Measurements from ENCODE around the gene DTNB. TPM values are rescaled to one million over a fixed set of nuclear protein-coding genes. Genes with fewer than 3 reads are reported as not detected.

DTNB gene
- total and polyA plus RNA-seq, 2 of the 4 experiments (the other 2 are of a cell fraction), result 3.8 to 5.3 TPM

DNA sequence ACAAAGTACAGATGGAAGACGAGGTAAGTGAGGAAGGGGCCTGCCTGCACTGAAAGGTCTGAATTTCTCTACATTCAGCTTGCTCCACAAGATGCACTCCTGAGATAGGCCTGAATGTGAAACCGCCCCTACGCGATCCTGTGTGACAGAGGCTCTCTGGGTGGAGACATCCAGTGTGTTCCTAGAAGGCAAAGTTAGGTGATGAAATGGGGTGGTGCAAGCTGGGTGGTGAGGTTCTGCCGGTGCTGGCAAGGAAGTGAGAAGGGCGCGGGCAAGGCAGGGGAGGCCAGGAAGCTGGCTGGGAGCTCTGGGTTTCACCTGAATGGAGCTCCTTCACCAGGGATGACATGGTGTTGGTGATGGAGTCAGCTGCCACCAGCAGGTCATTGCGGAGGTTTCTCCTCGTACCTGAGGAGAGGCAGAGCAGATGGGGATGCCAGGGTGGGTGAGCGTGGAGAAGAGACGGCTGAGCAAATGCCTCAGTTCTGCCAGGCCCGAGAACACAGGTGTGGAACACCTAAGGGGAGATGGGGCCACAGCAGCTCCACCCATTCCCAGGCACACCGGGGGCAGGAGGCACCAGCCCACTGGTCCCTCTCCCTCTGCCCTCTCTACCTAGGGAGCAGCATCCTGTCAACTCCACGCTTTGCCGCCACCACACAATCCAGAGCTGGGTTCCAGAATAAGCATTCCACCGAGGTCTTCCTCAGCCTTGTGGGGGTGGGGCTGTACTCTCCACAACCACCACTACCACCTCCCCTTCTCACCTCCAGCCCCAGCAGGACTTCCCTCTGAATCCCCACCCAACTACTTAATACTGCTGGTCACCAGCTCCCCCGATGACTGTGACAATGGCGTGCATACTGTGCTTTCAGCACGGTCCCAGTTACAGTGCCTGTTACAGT lies 286.2 kb downstream of the DTNB start:
- 90% methylated on average over 6 of the region's 19 CpGs; no CpG with 5 or more reads in 1 of the 2 experiments for WGBS, 2 experiments (ENCODE audit: extremely low coverage in 2 of 2, insufficient read length in 1 of 2)
- H3K56ac ChIP-seq (ENCODE audit: extremely low read depth, insufficient read depth, low read length), result no peak overlapping the region
- no peaks in the 10 kb centered on the region for H3K9me3 ChIP-seq (ENCODE audit: control insufficient read depth, insufficient read depth, low read length)
- H3K36me3 ChIP-seq (ENCODE audit: control insufficient read depth, insufficient read depth, low read length), result no peaks in the 10 kb centered on the region
- no peak overlapping the region for H3K23ac ChIP-seq (ENCODE audit: low read depth, low read length)
- H2BK5ac ChIP-seq (ENCODE audit: low read depth, low read length, poor library complexity, severe bottlenecking), result no peak overlapping the region
- H2BK20ac ChIP-seq (ENCODE audit: low read depth, low read length), result no peak overlapping the region
- no peak overlapping the region for H3K18ac ChIP-seq (ENCODE audit: low read depth, low read length)
- H2BK120ac ChIP-seq (ENCODE audit: low read depth, low read length), result no peak overlapping the region
- H3K9me1 ChIP-seq (ENCODE audit: insufficient read depth, low read length), result no peaks in the 10 kb centered on the region
- dilution Hi-C loops (cut with HindIII; ENCODE audit: low sequenced_read_pairs, unreplicated experiment), result no loop called here
- CTCF ChIA-PET, result no interaction called here
- H3K27me3 ChIP-seq (ENCODE audit: control insufficient read depth, insufficient read depth, low read length), result no peaks in the 10 kb centered on the region
- intact Hi-C loops (cut with micrococcal nuclease), result no loop called here
- no peak overlapping the region for H2BK15ac ChIP-seq (ENCODE audit: low read depth, low read length)
- TF ChIP-seq RAD21 (IDR thresholded peaks at IDR 0.05; ENCODE audit: low read length), result no peak
- TF ChIP-seq FOS (IDR thresholded peaks at IDR 0.05; ENCODE audit: low read depth, low read length), result no peak
- no peak for TF ChIP-seq SMC3 (IDR thresholded peaks at IDR 0.05; ENCODE audit: low read depth, low read length)
- TF ChIP-seq MAFK (IDR thresholded peaks at IDR 0.05; ENCODE audit: low read depth, low read length), result no peak
- no peak for TF ChIP-seq RCOR1 (IDR thresholded peaks at IDR 0.05; ENCODE audit: insufficient replicate concordance, low read length)
- no peak for TF ChIP-seq NFE2L2 (IDR thresholded peaks at IDR 0.05; ENCODE audit: low read depth, low read length)
- TF ChIP-seq, protein P1, sequence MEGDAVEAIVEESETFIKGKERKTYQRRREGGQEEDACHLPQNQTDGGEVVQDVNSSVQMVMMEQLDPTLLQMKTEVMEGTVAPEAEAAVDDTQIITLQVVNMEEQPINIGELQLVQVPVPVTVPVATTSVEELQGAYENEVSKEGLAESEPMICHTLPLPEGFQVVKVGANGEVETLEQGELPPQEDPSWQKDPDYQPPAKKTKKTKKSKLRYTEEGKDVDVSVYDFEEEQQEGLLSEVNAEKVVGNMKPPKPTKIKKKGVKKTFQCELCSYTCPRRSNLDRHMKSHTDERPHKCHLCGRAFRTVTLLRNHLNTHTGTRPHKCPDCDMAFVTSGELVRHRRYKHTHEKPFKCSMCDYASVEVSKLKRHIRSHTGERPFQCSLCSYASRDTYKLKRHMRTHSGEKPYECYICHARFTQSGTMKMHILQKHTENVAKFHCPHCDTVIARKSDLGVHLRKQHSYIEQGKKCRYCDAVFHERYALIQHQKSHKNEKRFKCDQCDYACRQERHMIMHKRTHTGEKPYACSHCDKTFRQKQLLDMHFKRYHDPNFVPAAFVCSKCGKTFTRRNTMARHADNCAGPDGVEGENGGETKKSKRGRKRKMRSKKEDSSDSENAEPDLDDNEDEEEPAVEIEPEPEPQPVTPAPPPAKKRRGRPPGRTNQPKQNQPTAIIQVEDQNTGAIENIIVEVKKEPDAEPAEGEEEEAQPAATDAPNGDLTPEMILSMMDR (conservative IDR thresholded peaks at IDR 0.05; ENCODE audit: low read depth, low read length), result no peak
- TF ChIP-seq, protein P2, sequence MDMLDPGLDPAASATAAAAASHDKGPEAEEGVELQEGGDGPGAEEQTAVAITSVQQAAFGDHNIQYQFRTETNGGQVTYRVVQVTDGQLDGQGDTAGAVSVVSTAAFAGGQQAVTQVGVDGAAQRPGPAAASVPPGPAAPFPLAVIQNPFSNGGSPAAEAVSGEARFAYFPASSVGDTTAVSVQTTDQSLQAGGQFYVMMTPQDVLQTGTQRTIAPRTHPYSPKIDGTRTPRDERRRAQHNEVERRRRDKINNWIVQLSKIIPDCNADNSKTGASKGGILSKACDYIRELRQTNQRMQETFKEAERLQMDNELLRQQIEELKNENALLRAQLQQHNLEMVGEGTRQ (IDR thresholded peaks at IDR 0.05; ENCODE audit: low read depth, low read length), result no peak
- no peak for TF ChIP-seq BHLHE40 (IDR thresholded peaks at IDR 0.05; ENCODE audit: low read depth, low read length)
- no peak for TF ChIP-seq CHD1 (IDR thresholded peaks at IDR 0.05; ENCODE audit: low read depth, low read length)
- no peak for TF ChIP-seq CEBPB (IDR thresholded peaks at IDR 0.05; ENCODE audit: low read depth, low read length)
- TF ChIP-seq MAZ (IDR thresholded peaks at IDR 0.05; ENCODE audit: borderline replicate concordance, low read depth, low read length), result no peak
- no peak overlapping the region for H3K4ac ChIP-seq (ENCODE audit: low read depth, low read length)
- H2AK5ac ChIP-seq (ENCODE audit: low read depth, low read length), result no peak overlapping the region
- POLR2A ChIA-PET (ENCODE audit: unreplicated experiment), result no interaction called here
- H4K91ac ChIP-seq (ENCODE audit: insufficient read depth, low read depth, low read length), result no peak overlapping the region
- no peak overlapping the region for H3K4me2 ChIP-seq (ENCODE audit: low read depth, low read length)
- no peak overlapping the region for H2AFZ ChIP-seq (replicated peaks; ENCODE audit: low read length, poor library complexity)
- H4K20me1 ChIP-seq (ENCODE audit: insufficient read depth, low read length), result no peaks in the 10 kb centered on the region
- no peaks in the 10 kb centered on the region for H3K4me1 ChIP-seq (ENCODE audit: control insufficient read depth, insufficient read depth, low read length)
- H3K4me3 ChIP-seq (ENCODE audit: insufficient read depth, low read depth, low read length), result no peak overlapping the region
- in situ Hi-C loops (cut with MboI; ENCODE audit: low sequenced_read_pairs), result no loop called here
- no peak overlapping the region for H3K14ac ChIP-seq (replicated peaks; ENCODE audit: low read depth, low read length)
- no TSS peak for BruUV-seq (replicated peaks)
- ATAC-seq (ENCODE audit: low read depth) (no peak), DNase-seq (no peak)
- H3K27ac ChIP-seq (ENCODE audit: insufficient read depth, low read length), result no peak overlapping the region
- H3K79me1 ChIP-seq (ENCODE audit: low read depth in 1 of 2, low read length in 2 of 2), result no peaks in the 10 kb centered on the region
- H4K8ac ChIP-seq (ENCODE audit: low read depth in 2 of 2, low read length in 2 of 2), result no peak overlapping the region
- H2AK9ac ChIP-seq (replicated peaks; ENCODE audit: low read depth, low read length, poor library complexity), result no peak overlapping the region
- no peak overlapping the region for H4K5ac ChIP-seq (ENCODE audit: low read depth, low read length)
- H3K9ac ChIP-seq (ENCODE audit: low read depth, low read length), result no peak overlapping the region
